Endothelial cell of umbilical vein (primary cell): ENCODE results near the gene CDK5. TPM values are rescaled to one million over a fixed set of nuclear protein-coding genes. Genes with fewer than 3 reads are reported as not detected.
"Not testable (repeated sequence)": the region's sequence is repeated elsewhere in the genome, so short reads cannot be mapped to it uniquely, and the experiment has no call there.

Experiments
- BruUV-seq: library from RNA; stranded (reverse); fragments of 400-500 nt; replicated peaks from 2 replicates; lab custom pipeline; 2021; lab: Mats Ljungman, UMichigan
- CTCF ChIA-PET: fragments of 300-600, 350-600 bp; sonication (Branson Sonifier 250); formaldehyde crosslinking; loops from one replicate; lab custom pipeline; 2021; ENCODE audit warnings: antibody characterized with exemption, inconsistent platforms; lab: Charles Lee
- POLR2A ChIA-PET: fragments of 300-600, 350-600 bp; sonication (Branson Sonifier 250); formaldehyde crosslinking; loops from one replicate; lab custom pipeline; 2021; ENCODE audit warnings: antibody characterized with exemption, inconsistent platforms; lab: Charles Lee
- DNase-seq: peaks from one replicate; pipeline ENCODE4 v3.0.0-alpha.2; 2011; ENCODE audit warnings: low read depth, low spot score
- FAIRE-seq: peaks from 2 replicates; lab custom pipeline; 2011; peaks lifted over from hg19 to GRCh38; lab: Jason Lieb, UNC
- H2AFZ ChIP-seq: 2 replicates; pipeline ENCODE4 v1.6.0; 2012; ENCODE audit warnings: low read depth, low read length, control low read depth, inconsistent platforms
- H3K27ac ChIP-seq: 2 replicates; pipeline ENCODE4 v1.5.1; 2011; ENCODE audit warnings: low read depth, mild to moderate bottlenecking, control low read depth, low read length, moderate library complexity; ENCODE audit not compliant: insufficient read depth
- H3K27me3 ChIP-seq, 2 experiments: 2 replicates each; pipeline versions ENCODE4 v1.6.0 to v1.6.1; 2011; ENCODE audit warnings: low read length in 2 of 2, mixed read lengths in 1 of 2; ENCODE audit not compliant: control insufficient read depth in 2 of 2, insufficient read depth in 2 of 2
- H3K36me3 ChIP-seq, 2 experiments: 2 replicates in 1 of 2; 3 replicates in 1 of 2; pipeline ENCODE4 v1.5.1; 2011; ENCODE audit warnings: low read length in 2 of 2, mild to moderate bottlenecking in 1 of 2, moderate library complexity in 1 of 2; ENCODE audit not compliant: control insufficient read depth in 2 of 2, insufficient read depth in 2 of 2; ENCODE audit errors: extremely low read depth in 1 of 2
- H3K4me1 ChIP-seq: 3 replicates; pipeline ENCODE4 v1.5.1; 2011; ENCODE audit warnings: mild to moderate bottlenecking, low read length; ENCODE audit not compliant: control insufficient read depth, insufficient read depth; ENCODE audit errors: extremely low read depth
- H3K4me2 ChIP-seq: 2 replicates; pipeline ENCODE4 v1.6.1; 2011; ENCODE audit warnings: low read length, control low read depth, mixed read lengths; ENCODE audit not compliant: insufficient read depth
- H3K4me3 ChIP-seq, 3 experiments: fragments of 200-600 bp in 1 of 3; sonication (generic), shearing (Covaris generic) in 1 of 3; replicated peaks in 1 of 3; 2 replicates each; pipeline ENCODE4 v1.5.1; 2011 to 2016; ENCODE audit warnings: control low read depth in 3 of 3, low read length in 3 of 3, mild to moderate bottlenecking in 2 of 3, inconsistent platforms in 1 of 3, low read depth in 1 of 3, moderate library complexity in 1 of 3; ENCODE audit not compliant: insufficient read depth in 1 of 3
- H3K79me2 ChIP-seq: 2 replicates; pipeline ENCODE4 v1.6.0; 2012; ENCODE audit warnings: low read length, inconsistent platforms; ENCODE audit not compliant: control insufficient read depth, insufficient read depth
- H3K9ac ChIP-seq: replicated peaks from 2 replicates; pipeline ENCODE3; 2011; ENCODE audit warnings: low read length, control low read depth; ENCODE audit not compliant: insufficient read depth; ENCODE audit errors: extremely low read depth
- H3K9me1 ChIP-seq: replicated peaks from 3 replicates; pipeline ENCODE4 v1.6.0; 2011; ENCODE audit warnings: mild to moderate bottlenecking, low read length; ENCODE audit not compliant: control insufficient read depth, insufficient read depth; ENCODE audit errors: extremely low read depth
- H3K9me3 ChIP-seq: replicated peaks from 2 replicates; pipeline ENCODE4 v1.5.1; 2012; ENCODE audit warnings: low read length, inconsistent platforms; ENCODE audit not compliant: control insufficient read depth, insufficient read depth
- H4K20me1 ChIP-seq: replicated peaks from 2 replicates; pipeline ENCODE3; 2011; ENCODE audit warnings: mild to moderate bottlenecking, low read length; ENCODE audit not compliant: control insufficient read depth, insufficient read depth; ENCODE audit errors: extremely low read depth
- EZH2 ChIP-seq: IDR thresholded peaks from 2 replicates; pipeline ENCODE4 v1.6.1; 2012; ENCODE audit warnings: borderline replicate concordance, low read depth, mild to moderate bottlenecking, moderate library complexity, low read length, inconsistent platforms; ENCODE audit not compliant: severe bottlenecking
- FOS ChIP-seq: IDR thresholded peaks from 2 replicates; pipeline ENCODE4 v1.6.1; 2011; ENCODE audit warnings: mild to moderate bottlenecking, low read length, moderate library complexity, borderline replicate concordance; ENCODE audit not compliant: insufficient read depth
- GATA2 ChIP-seq: IDR thresholded peaks from 2 replicates; pipeline ENCODE4 v1.7.0; 2011; ENCODE audit warnings: low read depth, mild to moderate bottlenecking, moderate library complexity, mixed read lengths, low read length; ENCODE audit not compliant: insufficient read length, insufficient read depth
- JUN ChIP-seq: IDR thresholded peaks from 2 replicates; pipeline ENCODE4 v1.6.1; 2011; ENCODE audit warnings: borderline replicate concordance, low read depth; ENCODE audit not compliant: insufficient read length, insufficient read depth
- POLR2A ChIP-seq: IDR thresholded peaks from 2 replicates; pipeline ENCODE4 v1.6.1; 2012; ENCODE audit warnings: low read depth, mild to moderate bottlenecking, control low read depth, low read length
- POLR2AphosphoS5 ChIP-seq: IDR thresholded peaks from 2 replicates; pipeline ENCODE4 v1.6.1; 2012; ENCODE audit warnings: low read depth, mild to moderate bottlenecking, control low read depth, low read length, moderate library complexity; ENCODE audit not compliant: insufficient read depth
- dilution Hi-C: fragments of 300-500 bp; cut with MboI; formaldehyde crosslinking; loops from one replicate; pipeline ENCODE4 v1.15.0; 2019; ENCODE audit warnings: low sequenced_read_pairs; ENCODE audit not compliant: extremely low pct_ligation_motif_present
- intact Hi-C: fragments of 100-400 bp; cut with micrococcal nuclease; formaldehyde crosslinking; loops from one replicate; pipeline ENCODE4 v1.10.0; 2022
- polyA plus RNA-seq, 4 experiments: library from polyadenylated mRNA; depleted of rRNA in 3 of 4; stranded (reverse) in 3 of 4; unstranded in 1 of 4; fragments of >200 nt; gene quantifications; 2 replicates each; pipeline versions ENCODE4 v1.2.1 to v1.2.3, GENCODE V29; 2011 to 2012; ENCODE audit warnings: missing spikeins in 1 of 4
- total RNA-seq: library from RNA; stranded (reverse); gene quantifications from 2 replicates; pipeline ENCODE4 v1.2.3, GENCODE V29; 2021
- TF ChIP-seq, protein P1 (sequence below), 2 donors: IDR thresholded peaks; 1 replicate in 1 of 2; 2 replicates in 1 of 2; pipeline ENCODE4 v1.5.1; 2011; ENCODE audit warnings: low read length in 2 of 2, mild to moderate bottlenecking in 2 of 2, moderate library complexity in 2 of 2, control low read depth in 1 of 2, inconsistent platforms in 1 of 2, low read depth in 1 of 2; ENCODE audit not compliant: insufficient read depth in 1 of 2; ENCODE audit errors: extremely low read depth in 1 of 2

The CDK5 gene
- total and polyA plus RNA-seq, 2 donors (not counting 3 experiments of a cell fraction or from before 2014, with no cell fraction given) = 16.5 to 38.3 TPM

DNA sequence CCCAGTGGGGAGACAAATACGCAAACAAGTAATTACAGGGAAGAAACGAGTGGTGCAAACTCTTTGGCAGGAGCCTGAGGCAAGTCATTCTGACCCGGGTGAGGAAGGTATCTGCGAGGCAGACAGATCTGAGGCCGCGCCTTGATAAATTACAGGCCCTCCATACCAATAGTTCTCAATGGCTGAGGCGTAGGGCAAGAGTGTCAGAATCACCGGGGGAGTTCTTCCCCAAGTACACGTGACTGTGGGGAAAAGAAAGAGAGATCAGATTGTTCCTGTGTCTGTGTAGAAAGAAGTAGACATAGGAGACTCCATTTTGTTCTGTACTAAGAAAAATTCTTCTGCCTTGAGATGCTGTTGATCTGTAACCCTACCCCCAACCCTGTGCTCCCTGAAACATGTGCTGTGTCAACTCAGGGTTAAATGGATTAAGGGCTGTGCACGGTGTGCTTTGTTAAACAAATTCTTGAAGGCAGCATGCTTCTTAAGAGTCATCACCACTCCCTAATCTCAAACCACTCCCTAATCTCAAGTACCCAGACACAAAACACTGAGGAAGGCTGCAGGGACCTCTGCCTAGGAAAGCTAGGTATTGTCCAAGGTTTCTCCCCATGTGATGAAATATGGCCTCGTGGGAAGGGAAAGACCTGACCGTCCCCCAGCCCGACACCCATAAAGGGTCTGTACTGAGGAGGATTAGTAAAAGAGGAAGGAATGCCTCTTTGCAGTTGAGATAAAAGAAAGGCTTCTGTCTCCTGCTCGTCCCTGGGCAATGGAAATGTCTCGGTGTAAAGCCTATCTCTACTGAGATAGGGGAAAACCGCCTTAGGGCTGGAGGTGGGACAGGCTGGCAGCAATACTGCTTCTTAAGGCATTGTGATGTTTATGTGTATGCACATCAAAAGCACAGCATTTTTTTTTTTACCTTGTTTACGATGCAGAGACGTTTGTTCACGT lies 30.6 kb downstream of the CDK5 start:
- H2AFZ ChIP-seq, H3K27ac ChIP-seq, dilution Hi-C loops, POLR2A ChIA-PET, H3K79me2 ChIP-seq, FAIRE-seq, H3K4me3 ChIP-seq, H3K36me3 ChIP-seq, intact Hi-C loops, BruUV-seq, H3K27me3 ChIP-seq, H4K20me1 ChIP-seq, DNase-seq, H3K9ac ChIP-seq, H3K9me1 ChIP-seq, H3K4me2 ChIP-seq, H3K9me3 ChIP-seq: not testable (repeated sequence)
- CTCF ChIA-PET = interaction anchor here (1.1 to 2.1 kb wide), 7 partner anchors 8 to 97 kb away, joined by 5 to 24 read pairs (median 7); no protein-coding TSS in a partner anchor
- H3K4me1 ChIP-seq = peaks cover 13% of the 10 kb centered on the region

DNA sequence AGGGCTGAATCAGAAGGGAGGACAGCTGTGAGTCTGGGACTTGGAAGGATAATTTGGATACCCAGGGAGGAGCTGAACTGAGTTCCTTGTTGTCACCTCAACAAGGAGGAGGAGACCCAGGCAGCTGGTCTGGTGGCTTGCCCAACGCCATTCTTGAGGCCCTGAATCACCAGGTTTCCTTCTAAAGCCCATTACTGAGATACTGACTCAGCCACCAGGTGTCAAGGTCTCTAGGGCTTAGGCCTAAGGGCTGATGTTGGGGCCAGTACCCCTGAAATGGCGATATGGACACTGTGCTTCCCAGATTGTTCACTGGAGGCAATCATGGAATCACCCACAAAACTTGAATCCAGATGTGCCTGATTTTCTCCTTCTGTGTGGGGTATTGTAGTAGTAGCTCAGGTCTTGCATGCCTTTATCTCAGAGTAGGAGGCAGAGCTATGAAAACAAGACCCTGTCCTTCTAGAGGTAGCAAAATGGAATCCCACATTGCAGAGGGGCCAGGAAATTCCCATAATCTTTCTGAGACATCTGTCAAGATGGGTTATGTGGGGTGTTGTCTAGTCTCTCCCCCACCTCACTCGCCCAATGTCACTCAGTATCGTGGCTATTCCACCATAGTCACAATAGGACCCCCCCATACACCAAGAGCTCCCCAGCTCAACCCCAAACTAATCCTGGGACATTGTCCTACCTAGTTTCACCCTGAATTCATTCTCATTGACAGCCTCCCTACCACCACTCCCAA lies 31.6 kb downstream of the CDK5 start:
- peaks cover 13% of the 10 kb centered on the region for H3K4me1 ChIP-seq
- no peak overlapping the region for H3K4me3 ChIP-seq
- dilution Hi-C loops = no loop called here
- peaks cover 0 to 2% of the 10 kb centered on the region in 2 experiments for H3K27me3 ChIP-seq
- no peak overlapping the region for H2AFZ ChIP-seq
- H3K9me3 ChIP-seq = no peaks in the 10 kb centered on the region
- no peak for TF ChIP-seq POLR2AphosphoS5
- TF ChIP-seq, protein P1, sequence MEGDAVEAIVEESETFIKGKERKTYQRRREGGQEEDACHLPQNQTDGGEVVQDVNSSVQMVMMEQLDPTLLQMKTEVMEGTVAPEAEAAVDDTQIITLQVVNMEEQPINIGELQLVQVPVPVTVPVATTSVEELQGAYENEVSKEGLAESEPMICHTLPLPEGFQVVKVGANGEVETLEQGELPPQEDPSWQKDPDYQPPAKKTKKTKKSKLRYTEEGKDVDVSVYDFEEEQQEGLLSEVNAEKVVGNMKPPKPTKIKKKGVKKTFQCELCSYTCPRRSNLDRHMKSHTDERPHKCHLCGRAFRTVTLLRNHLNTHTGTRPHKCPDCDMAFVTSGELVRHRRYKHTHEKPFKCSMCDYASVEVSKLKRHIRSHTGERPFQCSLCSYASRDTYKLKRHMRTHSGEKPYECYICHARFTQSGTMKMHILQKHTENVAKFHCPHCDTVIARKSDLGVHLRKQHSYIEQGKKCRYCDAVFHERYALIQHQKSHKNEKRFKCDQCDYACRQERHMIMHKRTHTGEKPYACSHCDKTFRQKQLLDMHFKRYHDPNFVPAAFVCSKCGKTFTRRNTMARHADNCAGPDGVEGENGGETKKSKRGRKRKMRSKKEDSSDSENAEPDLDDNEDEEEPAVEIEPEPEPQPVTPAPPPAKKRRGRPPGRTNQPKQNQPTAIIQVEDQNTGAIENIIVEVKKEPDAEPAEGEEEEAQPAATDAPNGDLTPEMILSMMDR (IDR thresholded peaks at IDR 0.05; ENCODE audit: extremely low read depth in 1 of 2, insufficient read depth in 1 of 2, low read depth in 1 of 2, low read length in 2 of 2) = no peak
- TF ChIP-seq EZH2 = no peak
- TF ChIP-seq POLR2A = no peak
- TF ChIP-seq GATA2 = no peak
- no peak for TF ChIP-seq FOS
- no peak for TF ChIP-seq JUN
- no peaks in the 10 kb centered on the region for H3K9me1 ChIP-seq
- ChIA-PET POLR2A (no interaction called here), CTCF (interaction anchor here (1.4 kb wide), 1 partner anchor 8 kb away, joined by 5 read pairs; no protein-coding TSS in a partner anchor)
- H3K27ac ChIP-seq = no peak overlapping the region
- no peaks in the 10 kb centered on the region for H3K36me3 ChIP-seq
- H3K79me2 ChIP-seq = no peaks in the 10 kb centered on the region
- intact Hi-C loops = no loop called here
- BruUV-seq = no TSS peak
- H3K9ac ChIP-seq = no peak overlapping the region
- no peak overlapping the region for H3K4me2 ChIP-seq
- no peaks in the 10 kb centered on the region for H4K20me1 ChIP-seq
- DNase-seq (no peak), FAIRE-seq (no peak)
